Upper lobe of left lung (tissue), 4 donors: ENCODE measurements around the gene UBR1.

Experiments
- EP300 ChIP-seq, 4 donors: sonication (generic); formaldehyde crosslinking; IDR thresholded peaks; one replicate each; pipeline ENCODE4 v1.5.1; 2017; ENCODE audit warnings: antibody characterized with exemption in 4 of 4, control low read depth in 2 of 4
- POLR2A ChIP-seq, 4 donors: fragments of 450-650 bp; IDR thresholded peaks; one replicate each; pipeline ENCODE4 v1.5.1; 2016 to 2017; ENCODE audit warnings: antibody characterized with exemption in 4 of 4, mild to moderate bottlenecking in 2 of 4
- POLR2AphosphoS5 ChIP-seq, 2 donors: sonication (generic); formaldehyde crosslinking; IDR thresholded peaks; one replicate each; pipeline ENCODE4 v1.5.1; 2017; ENCODE audit warnings: antibody characterized with exemption in 2 of 2
- TF ChIP-seq, protein P1 (sequence below), 6 experiments: fragments of 450-650 bp in 4 of 6; fragments of 200-600 bp in 2 of 6; sonication (generic) in 2 of 6; IDR thresholded peaks; one replicate each; pipeline ENCODE4 v1.5.1; 2016 to 2019; ENCODE audit warnings: antibody characterized with exemption in 6 of 6

GRCh38 chr15:42964476-42964875 is 141.4 kb downstream of the UBR1 start:
- TF ChIP-seq, protein P1, sequence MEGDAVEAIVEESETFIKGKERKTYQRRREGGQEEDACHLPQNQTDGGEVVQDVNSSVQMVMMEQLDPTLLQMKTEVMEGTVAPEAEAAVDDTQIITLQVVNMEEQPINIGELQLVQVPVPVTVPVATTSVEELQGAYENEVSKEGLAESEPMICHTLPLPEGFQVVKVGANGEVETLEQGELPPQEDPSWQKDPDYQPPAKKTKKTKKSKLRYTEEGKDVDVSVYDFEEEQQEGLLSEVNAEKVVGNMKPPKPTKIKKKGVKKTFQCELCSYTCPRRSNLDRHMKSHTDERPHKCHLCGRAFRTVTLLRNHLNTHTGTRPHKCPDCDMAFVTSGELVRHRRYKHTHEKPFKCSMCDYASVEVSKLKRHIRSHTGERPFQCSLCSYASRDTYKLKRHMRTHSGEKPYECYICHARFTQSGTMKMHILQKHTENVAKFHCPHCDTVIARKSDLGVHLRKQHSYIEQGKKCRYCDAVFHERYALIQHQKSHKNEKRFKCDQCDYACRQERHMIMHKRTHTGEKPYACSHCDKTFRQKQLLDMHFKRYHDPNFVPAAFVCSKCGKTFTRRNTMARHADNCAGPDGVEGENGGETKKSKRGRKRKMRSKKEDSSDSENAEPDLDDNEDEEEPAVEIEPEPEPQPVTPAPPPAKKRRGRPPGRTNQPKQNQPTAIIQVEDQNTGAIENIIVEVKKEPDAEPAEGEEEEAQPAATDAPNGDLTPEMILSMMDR (IDR thresholded peaks at IDR 0.05) = no peak
- TF ChIP-seq POLR2AphosphoS5 (IDR thresholded peaks at IDR 0.05) = no peak
- TF ChIP-seq POLR2A (IDR thresholded peaks at IDR 0.05) = no peak
- TF ChIP-seq EP300 (IDR thresholded peaks at IDR 0.05) = no peak
